Measurements from ENCODE around the gene SUGCT.

DNA sequence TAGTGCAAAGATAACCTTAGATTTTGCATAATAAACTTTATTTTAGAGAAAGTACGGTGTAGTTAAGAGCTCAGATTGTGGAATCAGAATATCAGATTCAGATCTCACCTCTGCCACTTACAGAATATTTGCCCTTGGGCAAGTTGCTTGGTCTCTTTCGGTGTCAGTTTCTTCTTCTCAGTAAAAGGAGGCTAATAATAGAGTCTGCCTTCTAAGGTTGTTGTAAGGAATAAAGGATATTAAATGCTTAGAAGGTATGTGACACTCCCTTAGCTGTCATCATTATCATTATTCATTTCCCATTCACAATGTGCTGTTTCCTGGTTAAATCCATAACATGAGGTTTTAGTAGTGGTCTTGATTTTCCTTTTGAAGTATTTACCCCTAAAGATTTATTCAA is 42.6 kb upstream of the SUGCT start:
- TF ChIP-seq BRCA1 (IDR thresholded peaks at IDR 0.05; ENCODE audit: low read depth, low read length), result no peak
- TF ChIP-seq, protein P1, sequence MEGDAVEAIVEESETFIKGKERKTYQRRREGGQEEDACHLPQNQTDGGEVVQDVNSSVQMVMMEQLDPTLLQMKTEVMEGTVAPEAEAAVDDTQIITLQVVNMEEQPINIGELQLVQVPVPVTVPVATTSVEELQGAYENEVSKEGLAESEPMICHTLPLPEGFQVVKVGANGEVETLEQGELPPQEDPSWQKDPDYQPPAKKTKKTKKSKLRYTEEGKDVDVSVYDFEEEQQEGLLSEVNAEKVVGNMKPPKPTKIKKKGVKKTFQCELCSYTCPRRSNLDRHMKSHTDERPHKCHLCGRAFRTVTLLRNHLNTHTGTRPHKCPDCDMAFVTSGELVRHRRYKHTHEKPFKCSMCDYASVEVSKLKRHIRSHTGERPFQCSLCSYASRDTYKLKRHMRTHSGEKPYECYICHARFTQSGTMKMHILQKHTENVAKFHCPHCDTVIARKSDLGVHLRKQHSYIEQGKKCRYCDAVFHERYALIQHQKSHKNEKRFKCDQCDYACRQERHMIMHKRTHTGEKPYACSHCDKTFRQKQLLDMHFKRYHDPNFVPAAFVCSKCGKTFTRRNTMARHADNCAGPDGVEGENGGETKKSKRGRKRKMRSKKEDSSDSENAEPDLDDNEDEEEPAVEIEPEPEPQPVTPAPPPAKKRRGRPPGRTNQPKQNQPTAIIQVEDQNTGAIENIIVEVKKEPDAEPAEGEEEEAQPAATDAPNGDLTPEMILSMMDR (IDR thresholded peaks at IDR 0.05; ENCODE audit: control extremely low read depth in 1 of 3, insufficient read depth in 1 of 3, low read depth in 1 of 3, low read length in 3 of 3), result no peak
- TF ChIP-seq BACH1 (IDR thresholded peaks at IDR 0.05; ENCODE audit: low read length), result no peak
- TF ChIP-seq POLR2AphosphoS5 (IDR thresholded peaks at IDR 0.05; ENCODE audit: low read depth, low read length), result no peak
- no peak for TF ChIP-seq HDAC6 (IDR thresholded peaks at IDR 0.05; ENCODE audit: low read depth, low read length)
- no peak for TF ChIP-seq CHD1 (IDR thresholded peaks at IDR 0.05; ENCODE audit: low read depth, low read length)
- TF ChIP-seq, protein P2, sequence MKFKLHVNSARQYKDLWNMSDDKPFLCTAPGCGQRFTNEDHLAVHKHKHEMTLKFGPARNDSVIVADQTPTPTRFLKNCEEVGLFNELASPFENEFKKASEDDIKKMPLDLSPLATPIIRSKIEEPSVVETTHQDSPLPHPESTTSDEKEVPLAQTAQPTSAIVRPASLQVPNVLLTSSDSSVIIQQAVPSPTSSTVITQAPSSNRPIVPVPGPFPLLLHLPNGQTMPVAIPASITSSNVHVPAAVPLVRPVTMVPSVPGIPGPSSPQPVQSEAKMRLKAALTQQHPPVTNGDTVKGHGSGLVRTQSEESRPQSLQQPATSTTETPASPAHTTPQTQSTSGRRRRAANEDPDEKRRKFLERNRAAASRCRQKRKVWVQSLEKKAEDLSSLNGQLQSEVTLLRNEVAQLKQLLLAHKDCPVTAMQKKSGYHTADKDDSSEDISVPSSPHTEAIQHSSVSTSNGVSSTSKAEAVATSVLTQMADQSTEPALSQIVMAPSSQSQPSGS (IDR thresholded peaks at IDR 0.05; ENCODE audit: low read length), result no peak
- no peak for TF ChIP-seq TCF12 (IDR thresholded peaks at IDR 0.05; ENCODE audit: low read depth, low read length)
- TF ChIP-seq POLR2A (IDR thresholded peaks at IDR 0.05; ENCODE audit: control extremely low read depth in 1 of 2, low read depth in 2 of 2, low read length in 2 of 2), result no peak
